ENCODE data around the gene LRRK2.
"Not testable (repeated sequence)": the region's sequence is repeated elsewhere in the genome, so short reads cannot be mapped to it uniquely, and the experiment has no call there.

LRRK2 gene

DNA sequence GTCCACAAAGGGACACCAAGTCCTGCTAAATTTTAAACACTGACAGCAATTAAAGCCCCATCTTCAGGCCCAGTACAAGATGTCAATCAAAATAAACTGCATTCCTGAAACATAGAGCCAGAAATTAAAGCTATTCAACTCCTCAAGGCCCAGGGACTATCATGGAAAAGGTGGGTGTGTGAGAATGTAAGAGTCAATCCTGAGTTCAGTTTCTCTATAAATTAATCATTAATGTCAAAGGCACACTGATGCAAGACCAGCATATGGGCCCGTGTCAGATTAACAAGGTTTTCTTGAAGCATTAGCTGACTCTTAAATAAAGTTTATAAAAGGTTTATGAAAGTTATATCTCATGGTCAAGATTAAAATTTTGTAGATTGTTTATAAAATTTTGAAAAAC lies 13.6 kb upstream of the LRRK2 start:
- not testable (repeated sequence) for H3K4me3 ChIP-seq (ENCODE audit: insufficient read depth, low read depth, low read length, poor library complexity, severe bottlenecking); H3K27ac ChIP-seq (ENCODE audit: insufficient read depth, low read length, poor library complexity, severe bottlenecking); H3K27me3 ChIP-seq (replicated peaks; ENCODE audit: control insufficient read depth, insufficient read depth, low read length, poor library complexity, severe bottlenecking); H3K4me1 ChIP-seq (ENCODE audit: control insufficient read depth, insufficient read depth, low read length, poor library complexity, severe bottlenecking); H3K36me3 ChIP-seq (ENCODE audit: control insufficient read depth, insufficient read depth, low read length); H3K9me3 ChIP-seq (ENCODE audit: control insufficient read depth, low read length); DNase-seq

DNA sequence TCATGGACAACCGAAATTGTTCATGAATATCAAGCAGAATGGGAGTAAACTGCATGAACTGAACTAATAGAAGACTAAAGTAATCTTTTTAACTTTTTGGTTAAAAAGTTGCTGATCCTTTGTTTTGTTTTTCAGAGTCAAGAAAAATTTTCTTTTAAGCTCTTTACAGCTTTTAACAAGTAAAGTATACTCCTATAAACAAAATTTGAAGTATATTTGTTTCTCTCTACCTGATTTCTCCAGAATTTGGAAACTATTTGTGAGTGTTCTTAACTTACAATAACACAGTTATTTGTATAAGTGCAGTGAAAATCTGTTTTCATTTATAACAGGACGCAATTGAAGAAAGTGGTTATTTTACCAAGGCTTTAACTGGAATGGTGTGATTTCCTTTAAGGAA lies 12.2 kb upstream of the LRRK2 start:
- Histone ChIP-seq H3K4me3 (ENCODE audit: insufficient read depth, low read depth, low read length, poor library complexity, severe bottlenecking) (no peak overlapping the region), H3K36me3 (ENCODE audit: control insufficient read depth, insufficient read depth, low read length) (no peaks in the 10 kb centered on the region), H3K4me1 (ENCODE audit: control insufficient read depth, insufficient read depth, low read length, poor library complexity, severe bottlenecking) (no peaks in the 10 kb centered on the region), H3K27ac (ENCODE audit: insufficient read depth, low read length, poor library complexity, severe bottlenecking) (no peak overlapping the region), H3K9me3 (ENCODE audit: control insufficient read depth, low read length) (no peaks in the 10 kb centered on the region), H3K27me3 (replicated peaks; ENCODE audit: control insufficient read depth, insufficient read depth, low read length, poor library complexity, severe bottlenecking) (no peaks in the 10 kb centered on the region)
- DNase-seq, result no peak

DNA sequence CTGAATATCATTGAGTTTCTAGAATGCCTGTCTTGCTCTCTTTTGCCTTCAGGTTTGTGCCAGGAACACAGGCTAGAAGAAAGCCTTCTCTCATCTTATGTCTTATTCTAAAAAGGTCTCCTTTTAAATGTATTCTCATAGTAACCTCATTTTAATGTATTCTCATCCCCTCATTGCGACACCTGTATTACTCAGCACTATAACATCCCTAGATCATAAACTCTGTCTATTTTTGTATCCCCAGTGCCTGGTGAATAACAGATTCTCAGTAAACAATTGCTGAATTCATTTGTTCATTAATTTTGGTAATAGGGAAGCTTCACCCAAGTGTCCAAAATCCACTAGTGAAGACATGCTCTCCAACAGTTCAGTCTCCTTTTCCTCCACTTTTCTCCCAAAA lies 8.8 kb upstream of the LRRK2 start:
- H3K4me1 ChIP-seq (ENCODE audit: control insufficient read depth, insufficient read depth, low read length, poor library complexity, severe bottlenecking), result no peaks in the 10 kb centered on the region
- H3K36me3 ChIP-seq (ENCODE audit: control insufficient read depth, insufficient read depth, low read length), result no peaks in the 10 kb centered on the region
- H3K27ac ChIP-seq (ENCODE audit: insufficient read depth, low read length, poor library complexity, severe bottlenecking), result no peak overlapping the region
- H3K27me3 ChIP-seq (replicated peaks; ENCODE audit: control insufficient read depth, insufficient read depth, low read length, poor library complexity, severe bottlenecking), result no peaks in the 10 kb centered on the region
- H3K9me3 ChIP-seq (ENCODE audit: control insufficient read depth, low read length), result no peaks in the 10 kb centered on the region
- DNase-seq, result no peak
- no peak overlapping the region for H3K4me3 ChIP-seq (ENCODE audit: insufficient read depth, low read depth, low read length, poor library complexity, severe bottlenecking)

DNA sequence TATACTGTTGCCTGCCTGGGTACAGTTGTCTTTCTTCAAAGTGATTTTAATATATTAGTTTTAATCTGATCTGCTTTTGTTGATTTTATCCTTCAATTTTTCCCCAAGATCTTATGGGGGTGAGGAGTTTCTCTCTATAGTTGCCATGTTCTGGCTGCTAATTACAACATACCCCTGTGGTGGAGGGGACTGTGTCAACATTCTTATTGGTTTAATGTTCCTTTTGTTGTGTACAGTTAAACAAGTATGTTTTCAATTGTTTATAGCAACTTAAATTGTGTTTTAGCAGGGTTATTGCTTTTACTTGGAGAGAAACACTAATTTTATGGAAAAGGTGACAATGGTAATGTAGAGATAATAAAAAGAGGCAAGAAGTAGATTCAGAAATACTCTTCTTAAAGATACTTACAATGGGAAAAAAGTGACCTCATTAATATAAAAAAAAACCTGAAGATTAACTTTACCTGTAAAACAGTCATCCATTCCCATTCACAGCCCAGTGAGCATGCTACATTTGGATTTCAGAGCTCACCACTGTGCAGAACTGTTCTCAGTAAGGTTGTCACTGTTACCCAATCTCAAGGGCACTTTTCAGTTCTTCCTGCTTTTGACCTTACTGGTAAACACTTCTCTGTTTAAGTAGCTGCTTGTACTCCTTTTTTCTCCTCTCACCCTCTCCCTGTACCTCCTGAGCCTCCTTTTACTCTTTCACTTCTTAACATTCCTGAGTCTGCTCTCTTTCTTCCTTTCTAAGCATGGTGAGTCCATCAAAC lies 8.1 kb upstream of the LRRK2 start:
- Histone ChIP-seq H3K27ac (ENCODE audit: insufficient read depth, low read length, poor library complexity, severe bottlenecking) (no peak overlapping the region), H3K27me3 (replicated peaks; ENCODE audit: control insufficient read depth, insufficient read depth, low read length, poor library complexity, severe bottlenecking) (no peaks in the 10 kb centered on the region), H3K9me3 (ENCODE audit: control insufficient read depth, low read length) (no peaks in the 10 kb centered on the region), H3K36me3 (ENCODE audit: control insufficient read depth, insufficient read depth, low read length) (no peaks in the 10 kb centered on the region), H3K4me1 (ENCODE audit: control insufficient read depth, insufficient read depth, low read length, poor library complexity, severe bottlenecking) (no peaks in the 10 kb centered on the region), H3K4me3 (ENCODE audit: insufficient read depth, low read depth, low read length, poor library complexity, severe bottlenecking) (no peak overlapping the region)
- DNase-seq, result no peak

DNA sequence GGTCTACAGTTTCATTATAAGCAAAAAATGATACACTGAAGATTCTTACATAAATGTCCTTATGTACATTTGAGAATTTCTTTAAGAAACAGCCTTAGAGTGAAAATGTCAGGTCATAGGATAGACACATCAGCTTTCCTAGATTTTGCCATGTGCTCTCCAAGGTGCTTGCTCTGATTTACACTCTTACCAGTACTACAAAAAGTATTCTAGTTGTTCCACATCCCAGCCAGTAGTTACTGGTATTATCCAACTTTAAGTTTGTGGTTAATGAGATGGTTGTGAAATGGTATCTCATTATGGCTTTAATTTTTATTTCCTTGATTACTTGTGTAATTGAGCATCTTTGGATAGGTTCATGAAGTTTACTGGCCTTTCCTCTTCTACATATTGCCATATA lies 5.0 kb upstream of the LRRK2 start:
- DNase-seq, result no peak
- H3K36me3 ChIP-seq (ENCODE audit: control insufficient read depth, insufficient read depth, low read length), result no peaks in the 10 kb centered on the region
- no peak overlapping the region for H3K4me3 ChIP-seq (ENCODE audit: insufficient read depth, low read depth, low read length, poor library complexity, severe bottlenecking)
- no peaks in the 10 kb centered on the region for H3K27me3 ChIP-seq (replicated peaks; ENCODE audit: control insufficient read depth, insufficient read depth, low read length, poor library complexity, severe bottlenecking)
- H3K4me1 ChIP-seq (ENCODE audit: control insufficient read depth, insufficient read depth, low read length, poor library complexity, severe bottlenecking), result no peaks in the 10 kb centered on the region
- no peaks in the 10 kb centered on the region for H3K9me3 ChIP-seq (ENCODE audit: control insufficient read depth, low read length)
- H3K27ac ChIP-seq (ENCODE audit: insufficient read depth, low read length, poor library complexity, severe bottlenecking), result no peak overlapping the region

DNA sequence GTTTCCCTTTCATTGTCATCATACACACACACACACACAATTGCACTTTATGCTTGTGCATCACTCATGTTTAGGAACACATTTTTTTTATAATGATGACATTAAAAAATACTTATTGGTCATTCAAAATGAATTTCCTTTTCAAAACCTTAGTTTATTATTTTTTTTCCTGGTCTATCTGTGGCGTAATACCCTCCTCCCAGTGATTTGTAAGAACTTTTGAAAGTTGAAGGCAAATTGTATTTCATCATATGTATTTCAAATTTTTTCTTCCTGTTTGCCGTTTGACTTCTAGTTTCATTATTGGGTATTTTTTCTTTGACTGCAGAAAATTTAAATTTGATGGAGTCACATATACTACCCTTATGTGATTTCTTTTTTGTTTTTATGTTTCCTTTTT lies 2.5 kb upstream of the LRRK2 start:
- DNase-seq, result no peak
- H3K27ac ChIP-seq (ENCODE audit: insufficient read depth, low read length, poor library complexity, severe bottlenecking), result no peak overlapping the region

DNA sequence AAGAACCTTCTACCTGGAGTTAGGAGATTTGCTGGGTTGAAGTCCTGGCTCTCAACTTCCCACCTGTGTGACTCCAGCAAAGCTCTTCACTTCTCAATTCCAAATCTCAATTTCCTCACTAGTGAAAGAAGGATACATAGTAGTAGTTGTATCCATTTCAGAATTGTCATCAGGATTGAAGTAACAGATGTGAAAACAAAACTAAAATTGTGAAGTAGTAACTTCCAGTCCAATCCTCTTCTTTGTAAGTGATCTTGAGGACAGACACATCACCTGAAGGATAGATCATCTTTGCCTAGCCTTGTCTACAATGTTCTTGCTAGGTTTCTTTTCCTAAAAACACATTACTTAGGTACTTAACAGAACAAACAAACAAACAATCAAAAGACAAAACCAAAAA lies 1.2 kb upstream of the LRRK2 start:
- no peak overlapping the region for H3K4me3 ChIP-seq (ENCODE audit: insufficient read depth, low read depth, low read length, poor library complexity, severe bottlenecking)
- no peaks in the 10 kb centered on the region for H3K9me3 ChIP-seq (ENCODE audit: control insufficient read depth, low read length)
- no peak for DNase-seq
- H3K27me3 ChIP-seq (replicated peaks; ENCODE audit: control insufficient read depth, insufficient read depth, low read length, poor library complexity, severe bottlenecking), result no peaks in the 10 kb centered on the region
- H3K36me3 ChIP-seq (ENCODE audit: control insufficient read depth, insufficient read depth, low read length), result no peaks in the 10 kb centered on the region
- no peak overlapping the region for H3K27ac ChIP-seq (ENCODE audit: insufficient read depth, low read length, poor library complexity, severe bottlenecking)
- no peaks in the 10 kb centered on the region for H3K4me1 ChIP-seq (ENCODE audit: control insufficient read depth, insufficient read depth, low read length, poor library complexity, severe bottlenecking)

More for the DNA sequence above, 2.5 kb upstream of the LRRK2 start:
- Histone ChIP-seq H3K4me3 (ENCODE audit: insufficient read depth, low read depth, low read length, poor library complexity, severe bottlenecking) (no peak overlapping the region), H3K27me3 (replicated peaks; ENCODE audit: control insufficient read depth, insufficient read depth, low read length, poor library complexity, severe bottlenecking) (no peaks in the 10 kb centered on the region), H3K36me3 (ENCODE audit: control insufficient read depth, insufficient read depth, low read length) (no peaks in the 10 kb centered on the region), H3K4me1 (ENCODE audit: control insufficient read depth, insufficient read depth, low read length, poor library complexity, severe bottlenecking) (no peaks in the 10 kb centered on the region), H3K9me3 (ENCODE audit: control insufficient read depth, low read length) (no peaks in the 10 kb centered on the region)

DNA sequence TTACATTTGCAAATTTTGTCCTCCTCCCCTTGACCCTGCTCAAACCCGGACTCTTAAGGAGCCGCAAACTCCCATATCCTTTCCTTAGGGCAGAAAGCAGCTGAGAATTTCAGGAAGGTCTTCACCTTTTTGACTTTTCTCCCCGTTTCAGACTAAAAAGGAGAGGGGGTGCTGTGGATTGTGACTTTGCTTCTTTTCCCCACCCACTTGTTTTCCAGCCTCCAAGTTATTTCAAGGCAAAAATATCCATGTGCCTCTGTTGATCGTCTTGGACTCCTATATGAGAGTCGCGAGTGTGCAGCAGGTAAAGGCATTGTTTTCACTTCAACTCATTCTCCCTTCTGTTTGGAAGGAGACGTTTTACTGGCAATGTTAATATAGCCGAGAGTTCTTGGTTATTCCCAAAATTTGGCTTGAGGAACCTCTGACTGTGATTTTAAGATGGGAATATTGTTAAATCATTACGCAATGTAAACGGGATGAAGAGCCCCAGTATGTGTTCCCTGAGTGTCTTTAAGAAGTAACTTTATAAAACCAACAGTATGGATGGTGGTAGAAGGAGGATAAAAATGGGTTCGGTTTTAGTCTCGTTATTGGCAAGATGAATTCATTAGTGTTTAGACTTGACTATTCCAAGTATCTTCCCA lies 663 bp downstream of the LRRK2 start:
- H3K36me3 ChIP-seq (ENCODE audit: control insufficient read depth, insufficient read depth, low read length), result no peaks in the 10 kb centered on the region
- no peaks in the 10 kb centered on the region for H3K9me3 ChIP-seq (ENCODE audit: control insufficient read depth, low read length)
- H3K4me1 ChIP-seq (ENCODE audit: control insufficient read depth, insufficient read depth, low read length, poor library complexity, severe bottlenecking), result no peaks in the 10 kb centered on the region
- no peaks in the 10 kb centered on the region for H3K27me3 ChIP-seq (replicated peaks; ENCODE audit: control insufficient read depth, insufficient read depth, low read length, poor library complexity, severe bottlenecking)
- DNase-seq, result no peak
- H3K4me3 ChIP-seq (ENCODE audit: insufficient read depth, low read depth, low read length, poor library complexity, severe bottlenecking), result peak overlapping the region; percentile 35
- H3K27ac ChIP-seq (ENCODE audit: insufficient read depth, low read length, poor library complexity, severe bottlenecking), result no peak overlapping the region

DNA sequence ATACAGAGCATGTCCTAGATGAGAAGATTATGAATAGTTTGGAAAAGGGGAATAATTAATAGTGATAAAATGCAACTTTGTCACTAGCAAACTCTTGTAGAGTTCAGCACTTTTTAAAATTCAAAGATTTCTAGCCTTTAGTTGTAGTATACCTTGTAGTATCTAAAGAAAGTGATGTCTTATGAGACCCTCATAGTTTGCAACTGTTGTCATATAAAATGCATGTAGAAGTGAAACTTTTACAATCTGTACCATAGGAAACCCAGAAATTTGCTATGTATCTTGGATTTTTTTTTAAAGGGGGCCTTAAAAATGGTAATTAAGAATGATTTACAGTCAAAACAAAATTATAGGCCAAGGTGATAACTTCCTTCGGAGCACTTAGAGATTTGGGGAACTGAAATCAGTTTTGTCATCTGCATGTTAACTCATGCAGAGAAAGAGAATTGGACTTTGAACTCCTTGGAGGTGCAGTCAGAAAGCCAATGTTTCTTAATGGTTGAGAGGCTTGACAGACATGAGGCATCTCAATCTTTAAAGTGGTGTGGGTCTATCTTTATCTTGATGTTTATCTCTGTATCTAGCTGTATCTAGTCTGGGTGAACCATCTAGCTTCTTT lies 1.3 kb downstream of the LRRK2 start:
- Histone ChIP-seq H3K27me3 (replicated peaks; ENCODE audit: control insufficient read depth, insufficient read depth, low read length, poor library complexity, severe bottlenecking) (no peaks in the 10 kb centered on the region), H3K4me1 (ENCODE audit: control insufficient read depth, insufficient read depth, low read length, poor library complexity, severe bottlenecking) (no peaks in the 10 kb centered on the region), H3K4me3 (ENCODE audit: insufficient read depth, low read depth, low read length, poor library complexity, severe bottlenecking) (no peak overlapping the region), H3K9me3 (ENCODE audit: control insufficient read depth, low read length) (no peaks in the 10 kb centered on the region), H3K36me3 (ENCODE audit: control insufficient read depth, insufficient read depth, low read length) (no peaks in the 10 kb centered on the region), H3K27ac (ENCODE audit: insufficient read depth, low read length, poor library complexity, severe bottlenecking) (no peak overlapping the region)
- DNase-seq, result no peak

DNA sequence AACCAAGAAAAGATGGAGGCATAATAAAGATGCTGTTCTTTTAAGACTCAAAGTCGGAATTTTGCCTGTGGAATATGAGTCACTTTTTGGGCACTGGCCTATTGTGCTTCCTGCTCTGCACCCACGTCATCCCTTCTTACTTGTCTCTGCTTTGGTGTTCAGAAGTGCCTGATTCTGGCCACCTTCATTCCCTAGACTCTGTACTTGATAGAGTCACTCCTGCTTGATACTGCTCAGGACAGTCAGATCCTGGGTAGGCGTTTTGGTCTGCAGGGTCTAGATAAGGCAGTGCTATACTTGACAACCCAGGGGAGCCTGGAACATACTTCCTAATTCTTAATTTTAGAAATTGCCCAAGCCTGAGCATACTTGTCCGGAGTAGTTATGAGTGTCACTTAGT lies 1.9 kb downstream of the LRRK2 start:
- Histone ChIP-seq H3K4me3 (ENCODE audit: insufficient read depth, low read depth, low read length, poor library complexity, severe bottlenecking) (no peak overlapping the region), H3K27ac (ENCODE audit: insufficient read depth, low read length, poor library complexity, severe bottlenecking) (no peak overlapping the region)
- no peak for DNase-seq

More for the DNA sequence above, 1.9 kb downstream of the LRRK2 start:
- Histone ChIP-seq H3K36me3 (ENCODE audit: control insufficient read depth, insufficient read depth, low read length) (no peaks in the 10 kb centered on the region), H3K9me3 (ENCODE audit: control insufficient read depth, low read length) (no peaks in the 10 kb centered on the region), H3K27me3 (replicated peaks; ENCODE audit: control insufficient read depth, insufficient read depth, low read length, poor library complexity, severe bottlenecking) (no peaks in the 10 kb centered on the region), H3K4me1 (ENCODE audit: control insufficient read depth, insufficient read depth, low read length, poor library complexity, severe bottlenecking) (no peaks in the 10 kb centered on the region)

Data from effector memory CD4-positive, alpha-beta T cell (primary cell).